GM21515 (cell line): ENCODE results near the gene NEB.
"Not testable (repeated sequence)": the region's sequence is repeated elsewhere in the genome, so short reads cannot be mapped to it uniquely, and the experiment has no call there.

ENCODE experiments used
- ATAC-seq: cut with Tn5 transposase; IDR thresholded peaks from one replicate; pipeline ENCODE4 v1.9.1; 2021; ENCODE audit not compliant: unreplicated experiment

NEB gene

GRCh38 chr2:151704480-151704961 is 29.8 kb downstream of the NEB start:
- not testable (repeated sequence) for ATAC-seq

GRCh38 chr2:151698134-151698533 is 36.1 kb downstream of the NEB start:
- ATAC-seq, result not testable (repeated sequence)

GRCh38 chr2:151695778-151696177 is 38.5 kb downstream of the NEB start:
- ATAC-seq, result no peak

DNA sequence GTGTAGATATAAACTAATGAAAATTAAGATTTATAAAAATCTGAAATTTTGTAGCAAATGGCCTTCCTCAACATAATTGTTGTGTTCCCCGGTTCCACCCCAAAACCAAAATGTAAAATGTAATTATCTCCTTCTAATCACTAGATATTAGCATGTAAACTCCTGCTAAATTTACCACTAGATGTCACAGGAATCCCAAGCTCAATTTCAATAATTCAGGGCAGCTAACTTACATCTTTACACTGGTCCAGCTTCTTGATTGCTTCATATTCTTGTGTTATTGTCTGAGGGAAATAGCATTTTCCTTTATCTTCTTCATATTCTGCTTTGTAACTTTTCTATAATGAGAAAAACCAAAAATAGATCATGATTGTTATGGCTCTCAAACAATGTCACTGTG is 42.6 kb downstream of the NEB start:
- ATAC-seq, result no peak

GRCh38 chr2:151688719-151689118 is 45.6 kb downstream of the NEB start:
- ATAC-seq, result no peak

DNA sequence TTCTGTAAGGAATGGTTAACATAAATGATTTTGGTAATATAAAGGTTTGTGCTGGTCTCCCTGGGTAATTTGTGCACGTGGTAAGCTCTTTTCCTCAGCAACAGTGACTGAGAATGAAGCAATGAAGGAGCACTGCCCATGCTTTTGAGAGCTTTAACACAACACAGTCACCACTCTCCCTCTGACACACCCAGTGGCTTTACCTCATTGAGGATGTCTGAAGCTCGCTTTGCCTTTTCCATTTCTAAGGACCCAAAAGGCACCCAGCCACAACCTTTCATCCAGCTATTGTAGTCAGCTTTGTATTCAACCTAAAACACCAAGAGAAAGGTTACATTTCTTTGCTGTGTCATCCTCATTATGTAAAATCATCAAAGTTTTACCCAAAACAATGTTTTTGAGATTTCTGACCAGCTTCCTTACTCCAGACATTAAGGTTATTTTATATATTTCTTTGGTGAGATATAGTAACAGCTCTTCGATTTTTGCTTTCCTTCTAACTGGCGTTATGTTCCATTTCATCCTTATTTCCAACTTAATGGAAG is 51.7 kb downstream of the NEB start:
- ATAC-seq, result no peak

DNA sequence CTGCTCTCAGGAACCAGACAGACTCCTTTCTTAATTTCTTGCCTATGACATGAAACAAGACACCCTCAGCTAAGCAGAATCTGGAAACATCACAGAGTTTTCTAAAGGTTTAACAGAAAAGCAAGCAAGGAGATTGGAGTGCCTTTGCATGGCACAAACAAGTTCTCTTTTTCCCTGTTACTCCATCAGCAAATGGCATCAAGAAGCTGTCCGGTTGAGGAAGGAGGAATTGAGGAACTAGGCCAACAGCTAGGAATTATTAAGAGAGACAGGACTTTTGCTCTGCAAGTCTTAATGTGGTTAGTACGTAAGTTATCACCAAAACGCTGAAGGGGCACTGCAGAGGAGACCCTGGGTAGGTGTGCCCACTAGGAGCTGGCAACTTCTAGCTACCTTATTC is 53.2 kb downstream of the NEB start:
- no peak for ATAC-seq

GRCh38 chr2:151679994-151680393 is 54.3 kb downstream of the NEB start:
- ATAC-seq, result no peak

GRCh38 chr2:151678849-151679248 is 55.4 kb downstream of the NEB start:
- no peak for ATAC-seq

DNA sequence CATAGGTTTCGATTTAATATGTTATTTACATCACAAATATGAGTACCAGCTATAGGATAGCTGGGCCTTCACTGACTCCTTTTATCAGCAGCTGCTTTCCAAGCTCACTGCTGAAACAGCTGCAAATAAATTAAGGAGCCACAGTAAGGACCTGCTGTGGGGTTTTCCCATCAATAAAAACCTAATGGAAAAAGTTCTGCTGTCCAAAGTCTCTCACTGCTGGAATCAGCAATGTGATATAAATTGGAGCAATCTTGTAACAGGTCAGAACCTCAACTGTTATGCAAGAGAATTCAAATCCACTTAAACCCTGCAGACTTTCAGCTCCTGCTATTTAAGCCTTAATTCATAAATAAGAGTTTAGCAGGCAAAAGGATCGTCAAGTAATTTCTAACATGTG is 61.3 kb downstream of the NEB start:
- ATAC-seq, result no peak

- ATAC-seq, result no peak
Observed at GRCh38 chr2:151672277-151672676, 62.0 kb downstream of the NEB start.

GRCh38 chr2:151670846-151671597 is 63.3 kb downstream of the NEB start:
- ATAC-seq, result no peak

- ATAC-seq, result no peak
Observed at GRCh38 chr2:151670346-151670745, 63.9 kb downstream of the NEB start.

GRCh38 chr2:151669585-151670081 is 64.6 kb downstream of the NEB start:
- ATAC-seq, result no peak

DNA sequence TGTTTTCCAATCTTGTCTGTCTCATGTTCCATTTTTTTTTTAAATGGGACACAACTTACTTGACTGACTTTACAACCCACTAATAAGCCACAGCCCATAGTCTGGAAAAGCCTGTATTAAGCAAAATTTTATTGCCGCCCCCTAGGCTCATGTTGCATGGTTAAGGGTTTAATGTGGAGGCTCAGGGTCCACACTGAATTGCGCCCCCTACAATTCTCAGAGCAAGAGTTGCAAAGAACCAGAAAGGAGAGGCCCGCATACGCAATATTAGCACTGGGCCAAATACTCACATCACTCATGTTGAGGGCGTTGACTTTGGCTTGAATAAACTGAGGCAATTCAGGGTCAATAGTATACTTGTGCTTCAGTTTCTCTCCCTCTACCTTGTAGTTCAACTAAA is 65.5 kb downstream of the NEB start:
- no peak for ATAC-seq

DNA sequence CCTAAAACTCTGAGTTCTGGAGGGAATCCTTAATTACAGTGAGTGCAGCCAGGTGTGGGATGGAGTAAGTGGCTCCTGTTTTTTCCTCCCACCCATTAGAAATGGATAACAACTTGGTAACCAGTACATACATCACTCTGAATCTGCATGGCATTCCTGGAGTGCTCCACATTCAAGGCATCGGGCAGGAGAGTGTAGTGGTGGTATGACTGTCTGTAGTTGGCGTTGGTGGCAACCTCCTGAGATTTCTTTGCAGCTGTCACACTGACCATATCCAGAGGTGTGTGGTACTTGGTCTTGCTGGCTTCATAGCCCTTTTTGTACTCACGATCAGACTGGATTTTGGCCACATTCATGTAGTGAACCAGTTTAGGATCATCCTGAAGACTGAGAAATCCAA is 68.3 kb downstream of the NEB start:
- ATAC-seq, result no peak

GRCh38 chr2:151664520-151664919 is 69.8 kb downstream of the NEB start:
- no peak for ATAC-seq

DNA sequence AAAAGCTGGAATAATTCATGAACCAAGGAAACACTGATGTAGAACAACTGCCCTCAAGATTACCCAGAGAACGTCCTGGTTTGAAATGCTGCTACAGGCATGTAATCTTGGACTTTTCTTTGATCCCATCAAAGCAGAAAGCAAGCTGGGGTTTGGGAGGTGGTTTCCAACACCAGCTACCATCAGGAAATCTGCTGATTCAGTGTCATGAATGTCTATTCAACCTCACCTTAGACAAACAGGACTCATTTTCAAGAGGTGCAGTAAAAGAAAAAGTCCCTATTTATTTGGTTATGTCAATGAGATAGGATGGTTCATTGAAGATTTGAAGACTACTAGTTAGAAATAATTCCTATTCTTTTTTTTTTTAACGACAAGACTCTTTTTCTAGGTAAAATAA is 72.7 kb downstream of the NEB start:
- no peak for ATAC-seq

DNA sequence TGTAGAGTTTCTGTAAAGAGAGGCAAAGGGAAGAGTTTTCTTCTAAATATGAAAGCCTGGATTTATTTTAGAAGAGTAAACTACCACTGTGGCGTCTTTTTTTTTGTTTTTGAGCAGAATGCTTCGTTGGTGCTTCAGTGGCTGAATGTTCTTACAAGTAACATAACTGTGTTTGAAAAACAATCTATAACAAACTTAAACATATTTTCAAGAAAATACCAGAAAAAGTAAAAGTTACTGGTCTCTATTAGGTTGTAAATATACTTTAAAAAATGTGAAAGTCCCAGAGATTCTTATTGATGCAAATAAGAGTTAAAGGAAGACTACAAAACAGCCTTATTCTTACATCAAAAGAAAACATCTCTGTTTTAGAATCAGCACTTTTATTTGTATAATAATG is 76.2 kb downstream of the NEB start:
- no peak for ATAC-seq

GRCh38 chr2:151657667-151658076 is 76.6 kb downstream of the NEB start:
- ATAC-seq, result no peak

DNA sequence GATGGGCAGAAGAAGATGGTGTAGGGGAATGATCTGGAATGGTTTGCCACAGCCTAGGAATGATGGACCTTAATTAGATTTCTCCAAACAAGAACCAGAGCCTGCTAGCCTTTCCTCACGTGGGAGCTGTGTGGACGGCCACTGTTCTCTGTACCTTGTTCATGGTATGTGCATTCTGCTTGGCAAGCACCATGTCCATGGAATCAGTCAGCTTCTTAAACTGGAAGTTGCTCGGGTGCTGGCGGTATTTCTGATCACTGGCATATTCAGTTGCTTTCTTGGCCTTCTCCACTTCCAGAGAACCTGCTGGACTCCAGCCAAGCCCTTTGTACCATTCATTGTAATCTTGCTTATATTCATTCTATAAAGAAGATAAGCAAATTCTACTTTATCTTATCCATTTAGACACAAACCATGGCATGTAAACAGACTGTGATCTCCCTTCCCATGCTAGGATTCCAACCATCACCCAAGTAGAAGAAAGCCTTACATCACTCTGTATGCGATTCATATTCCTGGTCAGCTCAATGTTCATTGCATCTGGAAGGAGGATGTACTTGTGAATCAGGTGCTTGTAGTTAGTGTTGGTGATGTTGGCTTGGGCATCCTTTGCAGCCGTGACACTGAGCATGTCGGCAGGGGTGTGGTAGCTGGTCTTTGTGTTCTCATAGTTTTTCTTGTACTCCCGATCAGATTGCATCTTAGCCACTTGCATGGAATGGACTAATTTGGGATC is 78.4 kb downstream of the NEB start:
- no peak for ATAC-seq

GRCh38 chr2:151654891-151655290 is 79.4 kb downstream of the NEB start:
- ATAC-seq, result no peak
